ENCODE measurements around the gene STUM. TPM values are rescaled to one million over a fixed set of nuclear protein-coding genes. Genes with fewer than 3 reads are reported as not detected.

STUM gene
- total and polyA plus RNA-seq, 2 donors (not counting 1 experiment from before 2014, with no cell fraction given), result 0.01 TPM; not detected in 1

DNA sequence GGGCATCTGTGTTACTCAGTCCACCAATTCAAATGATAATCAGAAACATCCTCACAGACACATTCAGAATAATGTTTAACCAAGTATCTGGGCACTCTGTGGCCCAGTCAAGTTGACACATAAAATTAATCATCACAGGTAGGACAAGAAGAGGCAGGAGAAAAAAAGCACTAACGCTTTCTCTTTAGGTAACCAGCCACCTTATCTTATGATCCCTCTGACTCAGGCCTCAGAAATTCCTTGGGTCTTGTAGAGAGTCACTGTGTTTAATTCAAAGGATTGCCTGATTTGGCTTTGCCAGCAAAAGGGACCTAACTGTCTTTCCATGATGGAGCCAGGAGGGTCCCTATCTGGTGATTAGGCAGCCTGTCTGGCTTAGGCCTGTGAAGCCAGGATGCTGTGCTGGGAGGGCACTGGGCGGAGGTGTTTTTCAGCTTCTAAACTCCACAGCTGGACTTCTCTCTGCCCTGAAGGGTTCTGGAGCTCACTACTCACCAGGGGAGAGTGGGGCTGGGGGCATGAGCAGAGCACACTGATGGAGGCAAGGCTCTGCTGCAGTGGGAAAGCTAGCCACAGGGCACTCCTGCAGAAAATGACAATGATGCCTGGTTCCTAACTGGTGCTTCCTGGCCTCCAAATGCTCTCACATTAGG lies 36.4 kb upstream of the STUM start:
- Histone ChIP-seq H3K4me2 (ENCODE audit: extremely low read depth, insufficient read depth, low read length) (no peak overlapping the region), H3K27ac (ENCODE audit: insufficient read depth, low read length) (no peak overlapping the region), H3K9ac (ENCODE audit: insufficient read depth, low read length) (no peak overlapping the region), H3K27me3 (ENCODE audit: control insufficient read depth, insufficient read depth, low read length) (peaks cover 7% of the 10 kb centered on the region), H3K9me3 (ENCODE audit: control insufficient read depth, insufficient read depth, low read depth, low read length) (no peaks in the 10 kb centered on the region), H4K20me1 (ENCODE audit: control insufficient read depth, extremely low read depth, insufficient read depth, low read length) (no peaks in the 10 kb centered on the region), H3K36me3 (ENCODE audit: control insufficient read depth, insufficient read depth, low read length) (no peaks in the 10 kb centered on the region), H2AFZ (ENCODE audit: low read length) (no peak overlapping the region), H3K4me1 (ENCODE audit: control insufficient read depth, extremely low read depth, insufficient read depth, low read length) (no peaks in the 10 kb centered on the region), H3K79me2 (ENCODE audit: control insufficient read depth, insufficient read depth, low read length) (no peaks in the 10 kb centered on the region), H3K4me3 (replicated peaks in 1 of 4; ENCODE audit: control extremely low read depth in 1 of 4, insufficient read depth in 1 of 4, low read depth in 3 of 4, low read length in 4 of 4) (no peak overlapping the region)
- DNase-seq (ENCODE audit: low read depth in 2 of 2), result peak in 1 of 2 donors; percentile 15
- TF ChIP-seq EZH2 (IDR thresholded peaks at IDR 0.05; ENCODE audit: low read length, missing control alignments), result no peak
- TF ChIP-seq, protein P1, sequence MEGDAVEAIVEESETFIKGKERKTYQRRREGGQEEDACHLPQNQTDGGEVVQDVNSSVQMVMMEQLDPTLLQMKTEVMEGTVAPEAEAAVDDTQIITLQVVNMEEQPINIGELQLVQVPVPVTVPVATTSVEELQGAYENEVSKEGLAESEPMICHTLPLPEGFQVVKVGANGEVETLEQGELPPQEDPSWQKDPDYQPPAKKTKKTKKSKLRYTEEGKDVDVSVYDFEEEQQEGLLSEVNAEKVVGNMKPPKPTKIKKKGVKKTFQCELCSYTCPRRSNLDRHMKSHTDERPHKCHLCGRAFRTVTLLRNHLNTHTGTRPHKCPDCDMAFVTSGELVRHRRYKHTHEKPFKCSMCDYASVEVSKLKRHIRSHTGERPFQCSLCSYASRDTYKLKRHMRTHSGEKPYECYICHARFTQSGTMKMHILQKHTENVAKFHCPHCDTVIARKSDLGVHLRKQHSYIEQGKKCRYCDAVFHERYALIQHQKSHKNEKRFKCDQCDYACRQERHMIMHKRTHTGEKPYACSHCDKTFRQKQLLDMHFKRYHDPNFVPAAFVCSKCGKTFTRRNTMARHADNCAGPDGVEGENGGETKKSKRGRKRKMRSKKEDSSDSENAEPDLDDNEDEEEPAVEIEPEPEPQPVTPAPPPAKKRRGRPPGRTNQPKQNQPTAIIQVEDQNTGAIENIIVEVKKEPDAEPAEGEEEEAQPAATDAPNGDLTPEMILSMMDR (conservative IDR thresholded peaks at IDR 0.05 in 1 of 2, IDR thresholded peaks at IDR 0.05 in 1 of 2; ENCODE audit: low read depth in 1 of 2, low read length in 2 of 2), result no peak

DNA sequence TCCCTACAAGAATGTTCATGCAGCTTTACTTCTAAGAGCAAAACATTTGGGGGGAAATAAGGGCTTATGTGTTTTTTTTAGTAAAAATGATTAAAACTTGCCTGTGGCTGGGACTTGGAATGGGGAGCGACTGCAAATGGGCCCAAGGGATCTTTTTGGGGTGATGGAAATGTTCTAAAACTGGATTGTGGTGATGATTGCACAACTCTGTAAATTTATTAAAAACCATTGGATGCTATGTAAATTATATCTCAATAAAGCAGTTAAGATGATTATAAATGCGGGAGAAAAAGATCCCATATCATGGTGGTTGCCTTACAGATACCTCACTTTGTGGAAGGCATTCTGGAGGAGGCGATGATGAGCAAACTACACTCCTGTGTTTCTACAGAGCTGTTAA lies 30.2 kb upstream of the STUM start:
- Histone ChIP-seq H3K27ac (ENCODE audit: insufficient read depth, low read length) (no peak overlapping the region), H3K9me3 (ENCODE audit: control insufficient read depth, insufficient read depth, low read depth, low read length) (no peaks in the 10 kb centered on the region), H3K79me2 (ENCODE audit: control insufficient read depth, insufficient read depth, low read length) (no peaks in the 10 kb centered on the region), H3K36me3 (ENCODE audit: control insufficient read depth, insufficient read depth, low read length) (no peaks in the 10 kb centered on the region), H2AFZ (ENCODE audit: low read length) (no peak overlapping the region), H3K4me3 (replicated peaks in 1 of 4; ENCODE audit: control extremely low read depth in 1 of 4, insufficient read depth in 1 of 4, low read depth in 3 of 4, low read length in 4 of 4) (no peak overlapping the region), H3K9ac (ENCODE audit: insufficient read depth, low read length) (no peak overlapping the region), H3K4me1 (ENCODE audit: control insufficient read depth, extremely low read depth, insufficient read depth, low read length) (no peaks in the 10 kb centered on the region), H3K4me2 (ENCODE audit: extremely low read depth, insufficient read depth, low read length) (no peak overlapping the region), H4K20me1 (ENCODE audit: control insufficient read depth, extremely low read depth, insufficient read depth, low read length) (no peaks in the 10 kb centered on the region), H3K27me3 (ENCODE audit: control insufficient read depth, insufficient read depth, low read length) (peaks cover 8% of the 10 kb centered on the region)
- DNase-seq (ENCODE audit: low read depth in 2 of 2), result no peak
- no peak for TF ChIP-seq EZH2 (IDR thresholded peaks at IDR 0.05; ENCODE audit: low read length, missing control alignments)
- TF ChIP-seq, protein P1 (conservative IDR thresholded peaks at IDR 0.05 in 1 of 2, IDR thresholded peaks at IDR 0.05 in 1 of 2; ENCODE audit: low read depth in 1 of 2, low read length in 2 of 2), result no peak

DNA sequence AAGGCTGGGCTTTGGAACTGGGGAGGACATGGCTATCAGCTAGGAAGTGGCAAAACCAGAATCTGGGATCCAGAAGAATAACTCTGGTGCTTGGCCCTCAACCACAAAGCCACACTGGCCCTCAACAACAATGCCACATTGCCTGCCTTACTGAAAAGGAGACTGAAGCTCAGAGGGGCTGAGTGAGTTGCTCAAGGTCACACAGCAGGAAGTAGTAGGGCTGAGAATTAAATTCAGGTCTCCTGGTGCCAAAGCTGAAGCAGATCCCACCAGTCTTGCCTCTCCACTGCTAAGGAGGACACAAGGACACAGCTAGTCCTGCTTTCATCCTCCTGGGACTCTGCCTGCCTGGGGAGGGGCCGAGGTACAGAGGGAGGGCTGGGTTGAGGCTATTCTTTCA lies 29.4 kb upstream of the STUM start:
- Histone ChIP-seq H3K9ac (ENCODE audit: insufficient read depth, low read length) (no peak overlapping the region), H3K4me1 (ENCODE audit: control insufficient read depth, extremely low read depth, insufficient read depth, low read length) (no peaks in the 10 kb centered on the region), H3K27ac (ENCODE audit: insufficient read depth, low read length) (no peak overlapping the region), H3K79me2 (ENCODE audit: control insufficient read depth, insufficient read depth, low read length) (no peaks in the 10 kb centered on the region), H3K27me3 (ENCODE audit: control insufficient read depth, insufficient read depth, low read length) (peaks cover 9% of the 10 kb centered on the region), H3K9me3 (ENCODE audit: control insufficient read depth, insufficient read depth, low read depth, low read length) (no peaks in the 10 kb centered on the region), H3K4me3 (replicated peaks in 1 of 4; ENCODE audit: control extremely low read depth in 1 of 4, insufficient read depth in 1 of 4, low read depth in 3 of 4, low read length in 4 of 4) (no peak overlapping the region), H2AFZ (ENCODE audit: low read length) (no peak overlapping the region), H3K36me3 (ENCODE audit: control insufficient read depth, insufficient read depth, low read length) (no peaks in the 10 kb centered on the region), H3K4me2 (ENCODE audit: extremely low read depth, insufficient read depth, low read length) (no peak overlapping the region), H4K20me1 (ENCODE audit: control insufficient read depth, extremely low read depth, insufficient read depth, low read length) (no peaks in the 10 kb centered on the region)
- TF ChIP-seq, protein P1 (conservative IDR thresholded peaks at IDR 0.05 in 1 of 2, IDR thresholded peaks at IDR 0.05 in 1 of 2; ENCODE audit: low read depth in 1 of 2, low read length in 2 of 2), result no peak
- no peak for TF ChIP-seq EZH2 (IDR thresholded peaks at IDR 0.05; ENCODE audit: low read length, missing control alignments)
- no peak for DNase-seq (ENCODE audit: low read depth in 2 of 2)

Data from fibroblast of lung (primary cell).